ENCODE measurements around the gene SSTR3. TPM values are rescaled to one million over a fixed set of nuclear protein-coding genes. Genes with fewer than 3 reads are reported as not detected.
A peak's percentile ranks its signal among the peaks of the same experiment; 100 is the strongest.
"Not testable (repeated sequence)": the region's sequence is repeated elsewhere in the genome, so short reads cannot be mapped to it uniquely, and the experiment has no call there.

SSTR3 gene
- total RNA-seq, 1 donor from 2014 or later = 0.75 TPM

DNA sequence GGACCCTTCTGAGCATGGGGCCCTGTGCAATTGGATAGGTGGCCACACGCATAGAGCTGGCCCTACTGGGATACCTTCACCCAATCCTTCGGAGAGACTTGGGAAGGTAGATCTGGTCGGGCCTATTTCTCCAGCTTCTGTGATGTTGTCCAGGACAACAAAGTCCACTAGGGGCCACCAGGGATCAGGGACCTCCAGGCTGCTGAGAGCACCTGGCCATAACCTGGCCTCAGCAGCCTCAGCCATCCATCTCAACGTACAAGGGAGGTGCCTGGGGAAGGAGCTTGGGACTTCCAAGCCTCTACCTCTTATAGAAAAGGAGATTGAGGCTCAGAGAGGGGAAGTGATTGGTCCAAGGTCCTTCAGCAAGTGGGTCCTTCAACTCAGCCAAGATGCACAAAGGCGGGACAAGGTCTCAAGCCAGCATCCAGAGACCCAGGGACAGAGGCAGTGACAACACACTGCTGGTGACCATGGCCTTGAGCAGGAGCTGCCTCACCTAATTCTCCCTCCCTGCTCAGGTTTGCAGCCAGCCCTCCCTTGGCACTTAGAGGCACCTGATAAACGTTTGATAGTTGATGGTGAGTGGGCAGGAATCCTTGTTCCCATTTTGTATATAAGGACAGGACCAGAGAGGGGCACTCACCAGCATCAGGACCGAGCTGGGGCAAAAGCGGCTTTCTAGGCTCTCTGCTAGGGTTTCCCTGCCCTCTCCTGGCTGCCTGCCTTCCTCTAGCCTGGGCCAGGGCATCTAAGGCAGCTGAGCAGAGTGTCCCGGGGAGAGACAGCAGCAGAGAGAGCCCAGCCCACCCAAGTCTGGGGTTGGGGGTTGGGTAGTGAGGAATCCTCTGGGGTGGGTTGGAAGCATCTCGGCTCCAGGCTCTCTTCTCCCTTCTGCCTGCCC, 27.3 kb upstream of the SSTR3 start:
- no peak for DNase-seq (ENCODE audit: low spot score)
- peaks cover 76% of the 10 kb centered on the region for H3K4me1 Mint-ChIP-seq (ENCODE audit: low read depth)
- H3K9me3 Mint-ChIP-seq = no peaks in the 10 kb centered on the region

DNA sequence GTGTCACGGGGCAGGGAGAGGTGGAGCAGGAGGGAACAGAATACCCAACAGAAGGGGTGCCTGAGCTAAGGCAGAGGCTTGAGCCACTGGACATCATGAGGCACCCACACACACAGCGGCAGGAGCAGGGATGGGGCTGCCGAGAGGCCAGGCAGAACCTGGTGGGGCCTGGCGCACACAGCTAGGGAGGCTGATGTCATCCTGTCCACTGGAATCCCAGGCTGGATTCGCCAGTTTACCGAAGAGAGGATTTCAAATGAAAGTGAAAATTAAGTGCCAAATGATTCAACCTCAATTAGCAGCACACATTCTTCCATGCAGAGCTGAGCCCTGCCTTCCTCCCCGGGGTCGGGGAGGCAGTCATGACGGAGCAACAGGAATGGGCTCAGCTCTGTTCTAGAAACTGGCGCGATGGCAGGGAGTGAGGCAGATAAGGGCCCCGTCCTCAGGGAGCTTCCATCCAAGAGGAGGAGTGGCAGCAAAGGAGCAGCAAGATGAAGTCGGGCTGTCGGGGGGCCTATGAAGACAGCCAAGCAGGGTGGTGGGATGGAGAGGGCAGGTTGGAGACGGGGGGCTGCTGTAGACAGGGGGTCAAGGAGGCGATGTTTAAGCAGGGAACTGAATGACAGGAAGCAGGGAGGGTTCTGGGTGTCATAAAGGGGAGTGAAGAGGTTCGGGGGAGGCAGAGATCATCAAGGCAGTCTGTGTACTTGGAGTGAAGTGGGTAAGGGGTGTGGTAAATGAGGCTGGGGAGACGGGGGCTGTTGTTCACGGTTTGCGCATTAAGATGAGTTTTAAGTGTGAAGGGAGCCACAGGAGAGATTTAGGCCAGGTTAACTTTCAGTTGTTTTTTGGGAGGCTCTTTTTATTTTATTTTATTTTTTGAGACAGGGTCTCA, 25.3 kb upstream of the SSTR3 start:
- intact Hi-C loops (cut with micrococcal nuclease) = loop anchor here (10.0 kb wide), 1 partner anchor 367 kb away; the partner anchor contains the start of gene GGA1
- no peak for DNase-seq (ENCODE audit: low spot score)
- Mint-ChIP-seq H3K27ac (peak overlapping the region; percentile 94), H3K27me3 (ENCODE audit: low read depth) (no peaks in the 10 kb centered on the region), H3K4me1 (ENCODE audit: low read depth) (peaks cover 89% of the 10 kb centered on the region), H3K4me3 (ENCODE audit: low read depth) (peak overlapping the region; percentile 80), H3K9me3 (no peaks in the 10 kb centered on the region), H3K36me3 (ENCODE audit: low read depth) (peaks cover 96% of the 10 kb centered on the region)

More for the DNA sequence above, 27.3 kb upstream of the SSTR3 start:
- no peaks in the 10 kb centered on the region for H3K27me3 Mint-ChIP-seq (ENCODE audit: low read depth)
- peaks cover 88% of the 10 kb centered on the region for H3K36me3 Mint-ChIP-seq (ENCODE audit: low read depth)
- peak overlapping the region; percentile 94 for H3K27ac Mint-ChIP-seq
- peak overlapping the region; percentile 96 for H3K4me3 Mint-ChIP-seq (ENCODE audit: low read depth)
- intact Hi-C loops (cut with micrococcal nuclease) = loop anchor here (10.0 kb wide), 1 partner anchor 365 kb away; the partner anchor contains the start of gene GGA1

DNA sequence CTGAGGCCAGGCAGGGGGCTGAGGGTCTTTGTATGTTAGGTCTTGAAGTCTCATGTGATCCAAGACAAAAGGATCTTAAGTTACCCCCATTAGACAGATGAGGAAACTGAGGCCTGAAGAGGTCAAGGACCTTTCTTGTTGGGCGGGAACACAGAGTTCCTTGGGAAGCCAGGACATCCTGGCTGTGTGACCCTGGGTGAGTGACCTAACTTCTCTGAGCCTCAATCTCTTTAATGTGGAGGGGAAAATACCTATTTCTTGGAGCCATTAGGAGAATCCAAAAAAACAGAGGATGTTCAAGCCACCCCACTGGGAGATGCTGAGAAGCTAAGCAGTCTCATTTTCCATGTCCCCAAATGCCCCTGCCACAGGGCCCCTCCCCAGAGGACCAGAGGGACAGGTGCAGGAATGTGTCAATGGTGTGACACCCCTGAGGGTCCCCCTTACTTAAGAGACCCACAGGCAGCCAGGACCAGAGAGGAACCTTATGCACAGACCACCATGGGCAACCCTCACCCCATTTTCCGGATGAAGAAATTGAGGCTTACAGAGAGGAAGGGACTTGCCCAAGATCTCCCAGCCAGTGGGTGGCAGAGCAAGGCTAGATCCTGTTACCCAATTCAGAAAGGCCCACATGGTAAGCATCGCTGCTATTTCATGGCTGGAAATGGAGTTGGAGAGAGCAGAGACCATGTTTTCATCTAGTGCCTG, 23.8 kb upstream of the SSTR3 start:
- H3K27me3 Mint-ChIP-seq (ENCODE audit: low read depth) = no peaks in the 10 kb centered on the region
- no peak for DNase-seq (ENCODE audit: low spot score)
- H3K27ac Mint-ChIP-seq = peak overlapping the region; percentile 88
- intact Hi-C loops (cut with micrococcal nuclease) = loop anchor here (10.0 kb wide), 1 partner anchor 369 kb away; the partner anchor contains the start of gene GGA1
- H3K4me1 Mint-ChIP-seq (ENCODE audit: low read depth) = peaks cover 91% of the 10 kb centered on the region
- peak overlapping the region; percentile 72 for H3K4me3 Mint-ChIP-seq (ENCODE audit: low read depth)
- peaks cover 96% of the 10 kb centered on the region for H3K36me3 Mint-ChIP-seq (ENCODE audit: low read depth)
- H3K9me3 Mint-ChIP-seq = no peaks in the 10 kb centered on the region

DNA sequence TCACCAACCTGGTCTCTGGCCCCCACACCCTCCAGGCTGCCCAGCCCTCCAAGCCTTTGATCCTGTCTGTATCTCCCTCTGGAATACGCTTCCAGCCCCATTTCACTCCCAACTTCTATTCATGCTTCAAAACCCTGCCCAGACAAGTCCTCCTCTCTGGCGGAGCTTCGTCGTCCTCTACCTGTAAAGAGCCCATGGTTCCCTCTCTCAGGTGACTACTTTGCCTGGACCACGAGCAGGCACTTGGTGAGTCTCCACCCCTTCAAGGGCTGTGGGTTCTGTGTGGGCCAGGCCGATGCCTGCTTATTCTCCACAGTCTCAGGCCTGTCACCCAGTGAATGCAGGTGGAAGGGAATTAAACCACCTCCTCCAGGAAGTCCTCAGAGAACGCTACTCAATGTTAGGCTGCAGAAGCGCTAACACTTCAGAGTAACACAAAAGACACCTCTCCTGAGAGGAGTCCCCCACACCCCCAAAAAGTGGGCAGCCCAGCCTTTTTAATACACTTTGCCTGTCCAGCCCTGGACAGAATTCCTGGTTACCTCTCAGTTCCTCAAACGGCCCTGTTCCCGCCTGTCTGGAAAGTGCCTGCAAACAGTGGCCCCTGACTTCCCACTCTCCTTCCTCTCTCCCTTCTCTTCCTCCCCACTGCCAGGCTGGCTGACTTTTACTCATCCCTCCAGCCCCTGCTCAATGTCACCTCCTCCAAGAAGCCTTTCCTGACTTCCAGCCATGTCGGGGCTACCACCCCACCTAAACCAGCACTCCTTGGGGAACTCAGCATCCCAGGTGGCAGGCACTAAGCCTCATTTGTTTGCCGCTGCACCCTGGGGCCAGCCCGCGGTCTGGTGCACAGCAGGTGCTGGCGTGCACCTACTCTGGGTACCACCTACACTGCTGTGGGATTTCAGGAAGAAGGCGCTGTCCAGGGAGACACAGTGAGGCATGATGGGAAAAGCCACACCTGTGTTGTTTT, 22.7 kb upstream of the SSTR3 start:
- no peak for DNase-seq (ENCODE audit: low spot score)
- peaks cover 90% of the 10 kb centered on the region for H3K4me1 Mint-ChIP-seq (ENCODE audit: low read depth)
- peak overlapping the region; percentile 45 for H3K4me3 Mint-ChIP-seq (ENCODE audit: low read depth)
- peak overlapping the region; percentile 88 for H3K27ac Mint-ChIP-seq
- intact Hi-C loops (cut with micrococcal nuclease) = loop anchor here (5.0 to 10.0 kb wide), 4 partner anchors 32 to 370 kb away; partner anchors contain the start of genes GGA1 and IL2RB
- H3K36me3 Mint-ChIP-seq (ENCODE audit: low read depth) = peaks cover 94% of the 10 kb centered on the region
- H3K9me3 Mint-ChIP-seq = no peaks in the 10 kb centered on the region
- no peaks in the 10 kb centered on the region for H3K27me3 Mint-ChIP-seq (ENCODE audit: low read depth)

DNA sequence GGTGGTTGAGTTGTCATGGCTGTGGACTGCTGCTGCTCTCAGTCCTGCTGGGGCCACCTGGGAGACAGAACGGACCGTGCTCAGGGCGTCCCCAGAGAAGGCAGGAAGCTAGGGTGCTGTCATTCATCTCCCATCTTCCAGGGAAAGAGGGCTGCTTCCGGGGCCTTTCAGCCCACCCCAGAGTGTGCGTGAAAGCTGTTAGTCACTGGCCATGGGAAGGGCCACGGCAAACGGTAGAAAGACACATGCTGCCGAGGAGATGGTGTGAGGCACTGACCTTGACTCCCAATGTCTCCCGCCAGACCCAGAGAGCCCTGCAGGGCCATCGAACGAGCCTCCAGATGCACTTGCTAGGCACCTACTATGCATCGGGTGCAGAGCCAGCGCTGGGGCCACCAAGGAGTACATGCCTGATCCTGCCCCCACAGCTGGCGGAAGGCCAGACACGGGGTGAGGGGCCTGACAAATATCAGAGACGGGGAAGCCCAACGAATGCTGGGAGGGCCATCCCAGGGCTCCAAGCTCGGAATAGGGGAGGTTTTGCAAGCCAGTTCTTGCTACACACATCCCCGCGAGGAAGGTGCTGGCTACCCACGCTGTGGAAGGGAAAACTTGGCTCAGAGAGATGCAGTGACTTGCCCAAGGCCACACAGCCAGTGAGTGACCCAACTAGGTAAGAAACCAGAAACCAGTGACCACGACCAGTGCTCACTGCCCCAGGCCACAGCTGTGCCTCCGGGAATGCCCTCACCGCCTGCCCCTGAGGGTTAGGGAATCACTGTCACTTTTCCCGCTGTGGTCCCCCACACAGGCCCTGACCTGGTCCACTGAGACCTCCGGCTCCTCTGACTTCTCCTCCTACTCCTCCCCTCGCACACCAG, 21.7 kb upstream of the SSTR3 start:
- intact Hi-C loops (cut with micrococcal nuclease) = loop anchor here (5.0 to 10.0 kb wide), 4 partner anchors 33 to 371 kb away; partner anchors contain the start of genes GGA1 and IL2RB
- peak overlapping the region; percentile 60 for H3K4me3 Mint-ChIP-seq (ENCODE audit: low read depth)
- H3K36me3 Mint-ChIP-seq (ENCODE audit: low read depth) = peaks cover 95% of the 10 kb centered on the region
- H3K27ac Mint-ChIP-seq = peak overlapping the region; percentile 88
- peaks cover 90% of the 10 kb centered on the region for H3K4me1 Mint-ChIP-seq (ENCODE audit: low read depth)
- no peaks in the 10 kb centered on the region for H3K27me3 Mint-ChIP-seq (ENCODE audit: low read depth)
- no peak for DNase-seq (ENCODE audit: low spot score)
- no peaks in the 10 kb centered on the region for H3K9me3 Mint-ChIP-seq

DNA sequence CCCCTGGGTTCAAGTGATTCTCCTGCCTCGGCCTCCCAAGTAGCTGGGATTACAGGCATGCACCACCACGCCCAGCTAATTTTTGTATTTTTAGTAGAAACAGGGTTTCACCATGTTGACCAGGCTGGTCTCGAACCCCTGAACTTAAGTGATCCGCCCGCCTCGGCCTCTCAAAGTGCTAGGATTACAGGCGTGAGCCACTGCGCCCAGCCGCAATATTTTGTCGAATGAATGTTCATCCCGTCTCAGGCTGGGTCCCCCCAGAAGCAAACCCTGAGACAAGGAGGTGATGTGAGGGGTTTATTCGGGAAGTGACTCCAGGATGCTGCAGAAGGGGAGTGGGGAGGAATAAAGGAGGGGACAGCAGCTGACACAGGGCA, 21.1 kb upstream of the SSTR3 start:
- intact Hi-C loops (cut with micrococcal nuclease) = loop anchor here (5.0 to 10.0 kb wide), 4 partner anchors 34 to 371 kb away; partner anchors contain the start of genes GGA1 and IL2RB
- Mint-ChIP-seq H3K4me1 (ENCODE audit: low read depth) (peaks cover 89% of the 10 kb centered on the region), H3K27ac (peak overlapping the region; percentile 82), H3K36me3 (ENCODE audit: low read depth) (peaks cover 95% of the 10 kb centered on the region), H3K4me3 (ENCODE audit: low read depth) (peak overlapping the region; percentile 60)
- DNase-seq (ENCODE audit: low spot score); H3K27me3 Mint-ChIP-seq (ENCODE audit: low read depth); H3K9me3 Mint-ChIP-seq: not testable (repeated sequence)

DNA sequence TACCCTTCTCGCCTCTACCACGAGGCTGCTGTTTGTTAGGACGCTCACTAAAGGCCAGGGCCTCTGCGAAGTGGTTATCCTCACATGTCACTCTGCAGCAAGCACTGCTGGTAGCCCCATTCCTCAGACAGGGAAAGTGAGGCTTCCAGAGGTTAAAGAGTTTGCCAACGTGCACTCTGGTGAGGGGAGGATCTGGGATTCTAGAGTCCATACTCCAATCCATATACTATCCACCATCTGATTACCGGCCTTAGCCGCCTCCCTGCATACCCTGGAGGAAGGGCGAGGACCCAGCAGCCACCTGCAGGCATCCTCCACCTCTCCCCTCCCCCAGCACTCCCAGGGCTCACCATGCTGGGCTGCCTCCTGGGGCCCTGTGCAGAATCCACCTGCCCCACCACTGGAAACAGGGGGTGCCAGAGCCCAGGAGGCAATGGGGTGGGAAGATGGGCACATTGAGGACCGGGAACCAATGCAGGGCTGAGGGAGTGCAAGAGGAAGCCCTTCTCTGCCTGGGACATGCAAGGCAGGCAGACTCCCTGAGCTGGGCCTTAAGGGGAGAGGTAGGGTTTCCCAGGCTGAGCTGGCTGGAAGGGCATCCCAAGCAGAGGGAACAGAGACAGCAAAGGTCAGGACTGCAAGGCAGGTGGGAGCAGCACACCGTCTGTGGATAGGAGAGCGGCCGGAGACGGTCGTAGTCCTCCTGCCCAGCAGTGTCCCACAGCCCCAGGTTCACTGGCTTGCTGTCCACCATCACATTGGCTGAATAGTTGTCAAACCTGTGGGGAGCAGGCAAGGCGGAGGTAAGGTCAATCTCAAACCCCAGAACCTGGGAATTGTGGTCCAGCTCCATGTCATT, 20.1 kb upstream of the SSTR3 start:
- intact Hi-C loops (cut with micrococcal nuclease) = loop anchor here (5.0 to 10.0 kb wide), 4 partner anchors 35 to 372 kb away; partner anchors contain the start of genes GGA1 and IL2RB
- no peak for DNase-seq (ENCODE audit: low spot score)
- Mint-ChIP-seq H3K9me3 (no peaks in the 10 kb centered on the region), H3K27ac (peak overlapping the region; percentile 95), H3K4me3 (ENCODE audit: low read depth) (peak overlapping the region; percentile 74), H3K27me3 (ENCODE audit: low read depth) (no peaks in the 10 kb centered on the region), H3K4me1 (ENCODE audit: low read depth) (peaks cover 89% of the 10 kb centered on the region), H3K36me3 (ENCODE audit: low read depth) (peaks cover 94% of the 10 kb centered on the region)

DNA sequence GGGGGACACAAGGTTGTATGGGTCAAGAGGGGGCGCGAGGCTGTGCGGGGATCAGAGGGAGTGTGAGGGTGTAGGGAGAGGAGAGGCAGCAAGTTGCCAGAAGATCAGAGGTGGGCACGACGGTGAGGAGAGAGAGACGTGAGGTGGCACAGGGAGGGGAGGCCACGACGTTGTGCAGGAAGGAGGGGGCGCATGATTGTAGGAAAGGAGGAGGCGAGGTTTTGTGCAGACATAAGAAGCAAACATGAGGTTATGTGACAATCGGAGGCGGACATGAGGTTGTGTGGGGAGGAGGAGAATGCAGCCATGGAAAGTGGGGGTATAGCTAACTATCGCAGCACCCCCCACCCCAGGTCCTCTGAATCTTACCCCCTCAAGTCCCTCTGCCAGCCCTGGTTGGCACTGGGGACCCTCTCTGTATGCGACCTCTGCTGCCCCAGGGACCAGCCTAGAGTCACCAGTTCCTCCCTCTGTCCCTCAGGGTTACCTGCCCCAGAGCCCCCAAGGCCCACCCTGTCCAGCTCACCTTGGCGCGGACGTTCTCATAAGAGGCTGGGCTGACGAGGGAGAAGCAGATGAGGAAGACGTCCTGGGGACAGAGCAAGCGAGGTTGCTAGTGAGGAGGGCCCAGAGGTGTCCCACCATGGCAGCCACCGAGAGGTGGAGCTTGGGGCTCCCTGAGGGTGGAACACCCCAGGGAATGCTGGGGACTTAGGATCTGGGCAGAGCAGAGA, 19.3 kb upstream of the SSTR3 start:
- no peak for DNase-seq (ENCODE audit: low spot score)

DNA sequence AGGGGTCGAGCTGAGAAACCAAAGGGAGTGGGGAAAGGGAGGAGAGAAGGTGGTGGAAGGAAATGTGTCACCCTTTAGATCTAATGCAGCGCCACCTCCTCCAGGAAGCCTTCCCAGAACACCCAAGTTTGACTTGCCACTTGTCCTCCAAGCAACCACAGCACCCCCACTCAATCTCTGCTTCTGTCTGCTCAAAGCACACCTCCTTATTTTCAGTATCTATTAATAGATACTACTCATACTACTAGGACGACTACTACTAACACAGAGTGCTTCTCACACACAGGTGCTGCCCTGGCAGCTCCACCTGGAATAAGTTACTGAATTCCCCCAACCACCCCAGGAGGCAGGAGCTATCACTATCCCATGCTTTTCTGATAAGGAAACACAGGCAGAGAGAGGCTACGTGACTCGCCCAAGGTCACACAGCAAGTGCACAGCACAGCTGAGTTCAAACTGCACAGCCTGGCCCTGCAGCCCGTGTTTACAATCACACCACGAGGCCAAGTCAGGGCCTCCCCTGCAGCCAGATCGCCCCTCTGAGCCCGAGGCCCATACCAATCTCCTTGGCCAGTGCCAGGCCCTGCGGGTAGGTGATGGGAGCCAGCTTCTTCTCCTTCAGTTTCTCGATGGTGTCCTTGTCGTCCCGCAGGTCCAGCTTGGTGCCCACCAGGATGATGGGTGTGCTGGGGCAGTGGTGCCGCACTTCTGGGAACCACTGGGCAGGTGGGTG, 18.6 kb upstream of the SSTR3 start:
- intact Hi-C loops (cut with micrococcal nuclease) = loop anchor here (1.0 to 10.0 kb wide), 7 partner anchors 9 to 374 kb away; partner anchors contain the start of genes GGA1 and IL2RB
- Mint-ChIP-seq H3K36me3 (ENCODE audit: low read depth) (peaks cover 87% of the 10 kb centered on the region), H3K27ac (peak overlapping the region; percentile 95), H3K4me3 (ENCODE audit: low read depth) (peak overlapping the region; percentile 74), H3K4me1 (ENCODE audit: low read depth) (peaks cover 81% of the 10 kb centered on the region), H3K27me3 (ENCODE audit: low read depth) (no peaks in the 10 kb centered on the region), H3K9me3 (no peaks in the 10 kb centered on the region)
- peak; percentile 67 for DNase-seq (ENCODE audit: low spot score)

More for the DNA sequence above, 19.3 kb upstream of the SSTR3 start:
- intact Hi-C loops (cut with micrococcal nuclease) = loop anchor here (2.0 to 10.0 kb wide), 5 partner anchors 36 to 373 kb away; partner anchors contain the start of genes GGA1 and IL2RB
- Mint-ChIP-seq H3K9me3 (no peaks in the 10 kb centered on the region), H3K4me1 (ENCODE audit: low read depth) (peaks cover 82% of the 10 kb centered on the region), H3K27me3 (ENCODE audit: low read depth) (no peaks in the 10 kb centered on the region), H3K27ac (peak overlapping the region; percentile 95), H3K4me3 (ENCODE audit: low read depth) (peak overlapping the region; percentile 74), H3K36me3 (ENCODE audit: low read depth) (peaks cover 87% of the 10 kb centered on the region)

All from activated T-helper 2 cell treated with anti-CD3 and anti-CD28 coated beads, Interferon-gamma antibody, Interleukin-2, Interleukin-4, amounts not matched to agents 10 μg/mL and 5 μg/mL and 100 μg/mL, durations not matched to agents 14 hours and 24 hours and 36 hours (primary cell).